ENCODE results near the gene ARHGEF40.

ARHGEF40 gene

GRCh38 chr14:21074398-21075272 is 4.5 kb downstream of the ARHGEF40 start:
- no peak for TF ChIP-seq CTCF (IDR thresholded peaks at IDR 0.05; ENCODE audit: poor library complexity, severe bottlenecking)
- Histone ChIP-seq H3K27ac (ENCODE audit: poor library complexity, severe bottlenecking) (no peak overlapping the region), H3K4me1 (ENCODE audit: insufficient read depth, poor library complexity, severe bottlenecking) (peaks cover 2% of the 10 kb centered on the region), H3K4me3 (ENCODE audit: severe bottlenecking) (no peak overlapping the region), H3K36me3 (ENCODE audit: low read depth) (peaks cover 18% of the 10 kb centered on the region), H3K27me3 (ENCODE audit: insufficient read depth, poor library complexity, severe bottlenecking) (peaks cover 2% of the 10 kb centered on the region), H3K9me3 (ENCODE audit: severe bottlenecking) (no peaks in the 10 kb centered on the region)
- ATAC-seq (ENCODE audit: low read depth) (no peak), DNase-seq (ENCODE audit: low spot score) (no peak)

- DNase-seq (ENCODE audit: low spot score) (no peak), ATAC-seq (ENCODE audit: low read depth) (no peak)
- no peak for TF ChIP-seq CTCF (IDR thresholded peaks at IDR 0.05; ENCODE audit: poor library complexity, severe bottlenecking)
- no peaks in the 10 kb centered on the region for H3K4me1 ChIP-seq (ENCODE audit: insufficient read depth, poor library complexity, severe bottlenecking)
- H3K36me3 ChIP-seq (ENCODE audit: low read depth): peaks cover 18% of the 10 kb centered on the region
- no peak overlapping the region for H3K4me3 ChIP-seq (ENCODE audit: severe bottlenecking)
- H3K9me3 ChIP-seq (ENCODE audit: severe bottlenecking): no peaks in the 10 kb centered on the region
- H3K27ac ChIP-seq (ENCODE audit: poor library complexity, severe bottlenecking): no peak overlapping the region
- H3K27me3 ChIP-seq (ENCODE audit: insufficient read depth, poor library complexity, severe bottlenecking): no peaks in the 10 kb centered on the region
These were observed 5.8 kb downstream of the ARHGEF40 start for GRCh38 chr14:21075719-21076437.

GRCh38 chr14:21077672-21078071 is 7.6 kb downstream of the ARHGEF40 start:
- peaks cover 25% of the 10 kb centered on the region for H3K36me3 ChIP-seq (ENCODE audit: low read depth)
- ATAC-seq (ENCODE audit: low read depth) (no peak), DNase-seq (ENCODE audit: low spot score) (no peak)
- no peak overlapping the region for H3K27ac ChIP-seq (ENCODE audit: poor library complexity, severe bottlenecking)
- no peak overlapping the region for H3K4me3 ChIP-seq (ENCODE audit: severe bottlenecking)
- TF ChIP-seq CTCF (IDR thresholded peaks at IDR 0.05; ENCODE audit: poor library complexity, severe bottlenecking): no peak
- H3K4me1 ChIP-seq (ENCODE audit: insufficient read depth, poor library complexity, severe bottlenecking): no peaks in the 10 kb centered on the region
- no peaks in the 10 kb centered on the region for H3K27me3 ChIP-seq (ENCODE audit: insufficient read depth, poor library complexity, severe bottlenecking)
- no peaks in the 10 kb centered on the region for H3K9me3 ChIP-seq (ENCODE audit: severe bottlenecking)

GRCh38 chr14:21078287-21078686 is 8.2 kb downstream of the ARHGEF40 start:
- H3K4me1 ChIP-seq (ENCODE audit: insufficient read depth, poor library complexity, severe bottlenecking): no peaks in the 10 kb centered on the region
- H3K36me3 ChIP-seq (ENCODE audit: low read depth): peaks cover 23% of the 10 kb centered on the region
- ATAC-seq (ENCODE audit: low read depth) (no peak), DNase-seq (ENCODE audit: low spot score) (no peak)
- no peak for TF ChIP-seq CTCF (IDR thresholded peaks at IDR 0.05; ENCODE audit: poor library complexity, severe bottlenecking)
- H3K4me3 ChIP-seq (ENCODE audit: severe bottlenecking): no peak overlapping the region
- H3K27ac ChIP-seq (ENCODE audit: poor library complexity, severe bottlenecking): no peak overlapping the region
- H3K9me3 ChIP-seq (ENCODE audit: severe bottlenecking): no peaks in the 10 kb centered on the region
- no peaks in the 10 kb centered on the region for H3K27me3 ChIP-seq (ENCODE audit: insufficient read depth, poor library complexity, severe bottlenecking)
